ENCODE results near the gene NDUFC1. TPM values are rescaled to one million over a fixed set of nuclear protein-coding genes. Genes with fewer than 3 reads are reported as not detected.
"Not testable (repeated sequence)": the region's sequence is repeated elsewhere in the genome, so short reads cannot be mapped to it uniquely, and the experiment has no call there.

Gene NDUFC1
- total RNA-seq, 1 donor from 2014 or later, result 175 TPM

GRCh38 chr4:139265654-139266053 is 36.6 kb downstream of the NDUFC1 start:
- DNase-seq (ENCODE audit: low spot score), result no peak
- intact Hi-C loops (cut with DNase I), result no loop called here

- intact Hi-C loops (cut with DNase I), result no loop called here
Measured at GRCh38 chr4:139256349-139256748, 45.9 kb downstream of the NDUFC1 start.

GRCh38 chr4:139255581-139255980 is 46.7 kb downstream of the NDUFC1 start:
- intact Hi-C loops (cut with DNase I); DNase-seq (ENCODE audit: low spot score): not testable (repeated sequence)

More at GRCh38 chr4:139256349-139256748, 45.9 kb downstream of the NDUFC1 start:
- DNase-seq (ENCODE audit: low spot score), result no peak

GRCh38 chr4:139253713-139254112 is 48.6 kb downstream of the NDUFC1 start:
- DNase-seq (ENCODE audit: low spot score), result no peak
- intact Hi-C loops (cut with DNase I), result no loop called here

GRCh38 chr4:139253046-139253445 is 49.2 kb downstream of the NDUFC1 start:
- DNase-seq (ENCODE audit: low spot score), result no peak
- intact Hi-C loops (cut with DNase I), result no loop called here

GRCh38 chr4:139247700-139248238 is 54.5 kb downstream of the NDUFC1 start:
- intact Hi-C loops (cut with DNase I), result no loop called here
- no peak for DNase-seq (ENCODE audit: low spot score)

- DNase-seq (ENCODE audit: low spot score), result no peak
- intact Hi-C loops (cut with DNase I), result no loop called here
Measured at GRCh38 chr4:139247241-139247640, 55.0 kb downstream of the NDUFC1 start.

GRCh38 chr4:139246166-139246565 is 56.1 kb downstream of the NDUFC1 start:
- no peak for DNase-seq (ENCODE audit: low spot score)
- intact Hi-C loops (cut with DNase I), result no loop called here

- DNase-seq (ENCODE audit: low spot score), result no peak
- intact Hi-C loops (cut with DNase I), result no loop called here
Measured at GRCh38 chr4:139245590-139245989, 56.7 kb downstream of the NDUFC1 start.

- DNase-seq (ENCODE audit: low spot score), result no peak
- intact Hi-C loops (cut with DNase I), result no loop called here
Measured at GRCh38 chr4:139243448-139244365, 58.6 kb downstream of the NDUFC1 start.

GRCh38 chr4:139242511-139243051 is 59.7 kb downstream of the NDUFC1 start:
- DNase-seq (ENCODE audit: low spot score), result no peak
- intact Hi-C loops (cut with DNase I), result no loop called here

- intact Hi-C loops (cut with DNase I), result no loop called here
- DNase-seq (ENCODE audit: low spot score), result no peak
Measured at GRCh38 chr4:139241784-139242151, 60.5 kb downstream of the NDUFC1 start.

- intact Hi-C loops (cut with DNase I), result no loop called here
- no peak for DNase-seq (ENCODE audit: low spot score)
Measured at GRCh38 chr4:139241086-139241783, 61.0 kb downstream of the NDUFC1 start.

Other genes starting within 250 kb of the NDUFC1 start
- 31.0 TPM for gene ELF2, start 125.3 kb downstream of the NDUFC1 start, total RNA-seq
- 0.81 TPM for gene MGARP, start 22.3 kb downstream of the NDUFC1 start, total RNA-seq
- gene NAA15, start 972 bp downstream of the NDUFC1 start, total RNA-seq, result 37.9 TPM
- 8.2 TPM for gene RAB33B, start 151.6 kb upstream of the NDUFC1 start, total RNA-seq

All from cardiac septum (tissue), 1 donor.